ENCODE data around the gene MYF5.

The MYF5 gene

DNA sequence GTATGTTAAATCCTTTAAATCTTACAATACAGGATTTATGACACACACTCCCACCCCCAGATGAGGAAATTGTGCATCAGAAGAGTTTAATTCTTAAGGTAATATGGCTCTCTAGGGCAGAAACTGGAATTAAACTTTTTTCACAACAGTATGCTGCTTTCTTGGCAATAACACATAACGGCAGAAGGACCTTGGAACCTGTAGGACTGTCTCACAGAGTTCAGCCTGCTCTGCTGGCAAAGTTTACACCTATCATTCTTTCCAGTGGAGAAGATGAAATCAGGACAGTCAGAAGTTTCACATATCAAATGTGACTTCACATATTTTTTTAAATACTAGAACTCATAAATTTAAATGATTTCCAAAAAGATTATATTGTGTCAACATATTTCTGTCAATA, 39.9 kb upstream of the MYF5 start:
- Histone ChIP-seq H3K9me3 (ENCODE audit: low read length) (no peaks in the 10 kb centered on the region), H3K79me2 (ENCODE audit: insufficient read depth, low read length) (no peaks in the 10 kb centered on the region), H3K36me3 (ENCODE audit: insufficient read depth, low read length) (no peaks in the 10 kb centered on the region), H3K27ac (ENCODE audit: low read depth, low read length, poor library complexity, severe bottlenecking) (no peak overlapping the region), H3K27me3 (ENCODE audit: insufficient read depth, low read length) (no peaks in the 10 kb centered on the region), H3K4me3 (ENCODE audit: low read depth, low read length, poor library complexity, severe bottlenecking) (no peak overlapping the region), H2AFZ (ENCODE audit: low read length) (no peak overlapping the region), H4K20me1 (ENCODE audit: insufficient read depth, low read length) (no peaks in the 10 kb centered on the region), H3K9me2 (ENCODE audit: low read depth, low read length) (no peaks in the 10 kb centered on the region), H3K9ac (ENCODE audit: low read length) (no peak overlapping the region), H3K4me2 (ENCODE audit: low read length) (no peak overlapping the region), H3F3A (ENCODE audit: insufficient read depth, low read length) (no peaks in the 10 kb centered on the region), H3K4me1 (ENCODE audit: insufficient read depth, low read length, severe bottlenecking) (no peaks in the 10 kb centered on the region)
- TF ChIP-seq CTCF (IDR thresholded peaks at IDR 0.05; ENCODE audit: low read length): no peak

DNA sequence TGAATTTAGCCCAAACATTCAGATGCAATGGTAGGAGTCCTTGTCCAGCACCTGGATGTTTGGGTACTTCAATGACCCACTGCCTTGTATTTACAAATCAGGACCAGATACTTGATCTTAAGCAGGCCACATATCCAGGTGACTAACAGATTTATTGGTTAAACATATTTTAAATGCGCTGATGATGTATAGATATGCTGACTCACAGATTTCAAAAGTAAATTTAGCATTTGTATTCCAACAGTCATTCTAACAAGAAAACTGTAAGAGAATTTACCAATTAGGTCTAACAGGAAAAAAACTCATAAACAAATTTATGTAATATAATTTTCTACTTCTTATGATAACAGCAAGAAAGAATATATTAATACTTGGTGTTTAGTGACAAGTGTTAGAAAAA, 38.7 kb upstream of the MYF5 start:
- no peaks in the 10 kb centered on the region for H3K9me2 ChIP-seq (ENCODE audit: low read depth, low read length)
- H3K4me1 ChIP-seq (ENCODE audit: insufficient read depth, low read length, severe bottlenecking): no peaks in the 10 kb centered on the region
- H3K4me2 ChIP-seq (ENCODE audit: low read length): no peak overlapping the region
- H3K9me3 ChIP-seq (ENCODE audit: low read length): no peaks in the 10 kb centered on the region
- H3F3A ChIP-seq (ENCODE audit: insufficient read depth, low read length): no peaks in the 10 kb centered on the region
- H3K9ac ChIP-seq (ENCODE audit: low read length): no peak overlapping the region
- no peaks in the 10 kb centered on the region for H3K36me3 ChIP-seq (ENCODE audit: insufficient read depth, low read length)
- H2AFZ ChIP-seq (ENCODE audit: low read length): no peak overlapping the region
- H4K20me1 ChIP-seq (ENCODE audit: insufficient read depth, low read length): no peaks in the 10 kb centered on the region
- H3K27ac ChIP-seq (ENCODE audit: low read depth, low read length, poor library complexity, severe bottlenecking): no peak overlapping the region
- no peak for TF ChIP-seq CTCF (IDR thresholded peaks at IDR 0.05; ENCODE audit: low read length)
- TF ChIP-seq EZH2 (IDR thresholded peaks at IDR 0.05; ENCODE audit: borderline replicate concordance, low read length): no peak
- no peaks in the 10 kb centered on the region for H3K79me2 ChIP-seq (ENCODE audit: insufficient read depth, low read length)
- no peaks in the 10 kb centered on the region for H3K27me3 ChIP-seq (ENCODE audit: insufficient read depth, low read length)
- no peak overlapping the region for H3K4me3 ChIP-seq (ENCODE audit: low read depth, low read length, poor library complexity, severe bottlenecking)

DNA sequence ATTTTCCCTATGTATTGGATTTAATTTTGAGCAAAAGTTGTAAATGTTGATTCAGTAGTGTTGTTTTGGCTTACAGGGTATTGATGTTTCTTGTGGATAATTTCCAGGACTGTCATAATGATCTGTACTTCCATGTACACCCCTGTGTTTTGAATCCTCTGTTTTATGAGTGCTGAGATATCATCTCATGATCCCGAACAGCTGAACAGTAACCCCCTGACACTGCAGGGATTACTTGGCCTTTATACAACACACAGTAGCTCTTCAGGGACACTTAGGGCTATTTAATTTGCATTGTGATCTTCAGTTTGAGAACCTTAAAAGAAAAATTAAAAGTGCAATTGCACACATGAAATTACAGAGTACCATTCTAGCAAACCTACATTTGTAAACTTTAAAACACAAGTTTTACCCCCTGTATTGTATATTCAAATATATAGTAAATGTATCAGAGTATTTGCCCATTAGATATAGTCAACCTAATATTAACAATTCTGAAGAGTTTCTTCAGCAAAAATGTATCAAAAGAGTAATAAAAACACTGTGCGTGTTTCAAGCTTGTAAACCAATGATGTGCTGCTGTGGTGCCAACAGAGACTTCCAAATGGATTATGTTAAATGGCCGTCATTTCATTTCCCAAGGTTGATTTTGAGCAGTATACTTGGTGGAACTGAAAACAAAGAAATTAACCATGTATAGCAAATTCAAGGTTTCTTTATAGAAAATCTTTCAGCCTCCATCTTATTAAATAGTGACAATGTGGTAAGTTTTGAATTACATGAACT, 37.2 kb upstream of the MYF5 start:
- Histone ChIP-seq H3K36me3 (ENCODE audit: insufficient read depth, low read length) (no peaks in the 10 kb centered on the region), H3K9me2 (ENCODE audit: low read depth, low read length) (no peaks in the 10 kb centered on the region), H3K9ac (ENCODE audit: low read length) (no peak overlapping the region), H3K9me3 (ENCODE audit: low read length) (no peaks in the 10 kb centered on the region), H3F3A (ENCODE audit: insufficient read depth, low read length) (no peaks in the 10 kb centered on the region), H3K27ac (ENCODE audit: low read depth, low read length, poor library complexity, severe bottlenecking) (no peak overlapping the region), H3K27me3 (ENCODE audit: insufficient read depth, low read length) (no peaks in the 10 kb centered on the region), H3K4me1 (ENCODE audit: insufficient read depth, low read length, severe bottlenecking) (no peaks in the 10 kb centered on the region), H3K4me2 (ENCODE audit: low read length) (no peak overlapping the region), H4K20me1 (ENCODE audit: insufficient read depth, low read length) (no peaks in the 10 kb centered on the region), H2AFZ (ENCODE audit: low read length) (no peak overlapping the region), H3K4me3 (ENCODE audit: low read depth, low read length, poor library complexity, severe bottlenecking) (no peak overlapping the region), H3K79me2 (ENCODE audit: insufficient read depth, low read length) (no peaks in the 10 kb centered on the region)
- no peak for TF ChIP-seq EZH2 (IDR thresholded peaks at IDR 0.05; ENCODE audit: borderline replicate concordance, low read length)
- no peak for TF ChIP-seq CTCF (IDR thresholded peaks at IDR 0.05; ENCODE audit: low read length)
